CD14-positive monocyte (primary cell): ENCODE measurements around the gene GRM4. TPM values are rescaled to one million over a fixed set of nuclear protein-coding genes. Genes with fewer than 3 reads are reported as not detected.

Experiments used
- DNase-seq, 3 donors: peaks; one replicate each; pipeline ENCODE4 v3.0.0-alpha.2; 2011 to 2022
- H2AFZ ChIP-seq: 2 replicates; pipeline ENCODE4 v1.6.0; 2012; ENCODE audit warnings: mild to moderate bottlenecking, low read depth, low read length, inconsistent platforms; ENCODE audit not compliant: insufficient read depth, poor library complexity, severe bottlenecking
- H3K27ac ChIP-seq, 2 donors: 1 replicate in 1 of 2; 2 replicates in 1 of 2; pipeline ENCODE4 v1.5.1; 2012 to 2013; ENCODE audit warnings: low read length in 2 of 2, control low read depth in 1 of 2, inconsistent platforms in 1 of 2, low read depth in 1 of 2, mild to moderate bottlenecking in 1 of 2
- H3K27me3 ChIP-seq, 2 donors: one replicate each; pipeline versions ENCODE4 v1.6.0 to v1.6.1; 2011 to 2013; ENCODE audit warnings: low read length in 2 of 2; ENCODE audit not compliant: control insufficient read depth in 2 of 2, insufficient read depth in 2 of 2
- H3K36me3 ChIP-seq, 2 donors: replicated peaks in 1 of 2; 1 replicate in 1 of 2; 2 replicates in 1 of 2; pipeline versions ENCODE4 v1.5.1 to v1.6.1; 2012 to 2013; ENCODE audit warnings: low read length in 2 of 2, control low read depth in 1 of 2, inconsistent platforms in 1 of 2, mild to moderate bottlenecking in 1 of 2; ENCODE audit not compliant: insufficient read depth in 2 of 2, control insufficient read depth in 1 of 2
- H3K4me1 ChIP-seq, 2 donors: 1 replicate in 1 of 2; 2 replicates in 1 of 2; pipeline versions ENCODE4 v1.5.1 to v1.6.1; 2012 to 2013; ENCODE audit warnings: low read length in 2 of 2, control low read depth in 1 of 2, inconsistent platforms in 1 of 2, mild to moderate bottlenecking in 1 of 2, moderate library complexity in 1 of 2; ENCODE audit not compliant: insufficient read depth in 2 of 2, control insufficient read depth in 1 of 2
- H3K4me2 ChIP-seq: replicated peaks from 2 replicates; pipeline ENCODE3; 2012; ENCODE audit warnings: low read length, moderate library complexity, mild to moderate bottlenecking; ENCODE audit not compliant: poor library complexity, severe bottlenecking; ENCODE audit errors: extremely low read depth
- H3K4me3 ChIP-seq, 3 experiments: fragments of 200-600 bp in 1 of 3; sonication (generic) in 1 of 3; replicated peaks in 1 of 3; 1 replicate in 2 of 3; 2 replicates in 1 of 3; pipeline ENCODE4 v1.5.1; 2011 to 2013; ENCODE audit warnings: low read length in 3 of 3, mild to moderate bottlenecking in 3 of 3, control low read depth in 2 of 3, low read depth in 2 of 3, inconsistent platforms in 1 of 3, moderate library complexity in 1 of 3
- H3K79me2 ChIP-seq: 2 replicates; pipeline ENCODE4 v1.6.0; 2012; ENCODE audit warnings: mild to moderate bottlenecking, control low read depth, inconsistent platforms, low read length, moderate library complexity; ENCODE audit not compliant: insufficient read depth
- H3K9ac ChIP-seq: 2 replicates; pipeline ENCODE4 v1.6.0; 2017; ENCODE audit warnings: low read length, mild to moderate bottlenecking; ENCODE audit not compliant: insufficient read depth, poor library complexity, severe bottlenecking
- H3K9me3 ChIP-seq, 2 donors: replicated peaks in 1 of 2; 1 replicate in 1 of 2; 2 replicates in 1 of 2; pipeline versions ENCODE4 v1.5.1 to v1.6.1; 2012 to 2013; ENCODE audit warnings: low read length in 2 of 2, control low read depth in 1 of 2; ENCODE audit not compliant: control insufficient read depth in 1 of 2, insufficient read depth in 1 of 2
- H4K20me1 ChIP-seq: 2 replicates; pipeline ENCODE4 v1.6.0; 2012; ENCODE audit warnings: mild to moderate bottlenecking, low read length, control low read depth, moderate library complexity; ENCODE audit not compliant: insufficient read depth
- H3K27ac Mint-ChIP-seq, 7 donors: one replicate each; pipeline ENCODE4 v1.8.0; 2020; ENCODE audit warnings: mild to moderate bottlenecking in 7 of 7, mixed read lengths in 7 of 7, moderate library complexity in 6 of 7, inconsistent platforms in 2 of 7
- H3K27me3 Mint-ChIP-seq, 3 donors: one replicate each; pipeline ENCODE4 v1.8.0; 2021 to 2022; ENCODE audit warnings: low read depth in 3 of 3, mild to moderate bottlenecking in 3 of 3, mixed read lengths in 3 of 3, moderate library complexity in 3 of 3, inconsistent platforms in 1 of 3
- H3K36me3 Mint-ChIP-seq, 2 donors: one replicate each; pipeline ENCODE4 v1.8.0; 2020; ENCODE audit warnings: mixed read lengths in 2 of 2, inconsistent platforms in 1 of 2, mild to moderate bottlenecking in 1 of 2
- H3K4me1 Mint-ChIP-seq: one replicate; pipeline ENCODE4 v1.8.0; 2020; ENCODE audit warnings: mild to moderate bottlenecking, mixed read lengths
- H3K4me3 Mint-ChIP-seq, 2 donors: one replicate each; pipeline ENCODE4 v1.8.0; 2020; ENCODE audit warnings: mild to moderate bottlenecking in 2 of 2, mixed read lengths in 2 of 2, moderate library complexity in 1 of 2
- H3K9me3 Mint-ChIP-seq, 7 donors: one replicate each; pipeline ENCODE4 v1.8.0; 2020 to 2022; ENCODE audit warnings: mixed read lengths in 7 of 7, mild to moderate bottlenecking in 6 of 7, moderate library complexity in 6 of 7, inconsistent platforms in 2 of 7
- CTCF ChIP-seq: fragments of 200-600 bp; IDR thresholded peaks from one replicate; pipeline ENCODE4 v1.8.0; 2022; ENCODE audit warnings: antibody characterized with exemption, mild to moderate bottlenecking
- WGBS: methylation state at CpG from one replicate; pipeline ENCODE4 v1.1.5; 2013; ENCODE audit warnings: missing lambda C conversion rate; ENCODE audit not compliant: insufficient coverage; 5-methylcytosine and 5-hydroxymethylcytosine counted together
- intact Hi-C, 2 donors: fragments of 100-400 bp; cut with micrococcal nuclease; formaldehyde crosslinking; loops; one replicate each; pipeline versions ENCODE4 v1.15.0 to v1.15.1; 2023
- polyA plus RNA-seq, 3 donors: library from polyadenylated mRNA; depleted of rRNA in 1 of 3; unstranded in 2 of 3; stranded (reverse) in 1 of 3; fragments of 300-500 nt in 2 of 3; fragments of >200 nt in 1 of 3; fragmentation: Illumina TruSeq in 2 of 3; gene quantifications; 1 replicate in 2 of 3; 2 replicates in 1 of 3; pipeline ENCODE4 v1.2.3, GENCODE V29; 2012 to 2021

Gene GRM4
- polyA plus RNA-seq, 3 donors, result not detected

DNA sequence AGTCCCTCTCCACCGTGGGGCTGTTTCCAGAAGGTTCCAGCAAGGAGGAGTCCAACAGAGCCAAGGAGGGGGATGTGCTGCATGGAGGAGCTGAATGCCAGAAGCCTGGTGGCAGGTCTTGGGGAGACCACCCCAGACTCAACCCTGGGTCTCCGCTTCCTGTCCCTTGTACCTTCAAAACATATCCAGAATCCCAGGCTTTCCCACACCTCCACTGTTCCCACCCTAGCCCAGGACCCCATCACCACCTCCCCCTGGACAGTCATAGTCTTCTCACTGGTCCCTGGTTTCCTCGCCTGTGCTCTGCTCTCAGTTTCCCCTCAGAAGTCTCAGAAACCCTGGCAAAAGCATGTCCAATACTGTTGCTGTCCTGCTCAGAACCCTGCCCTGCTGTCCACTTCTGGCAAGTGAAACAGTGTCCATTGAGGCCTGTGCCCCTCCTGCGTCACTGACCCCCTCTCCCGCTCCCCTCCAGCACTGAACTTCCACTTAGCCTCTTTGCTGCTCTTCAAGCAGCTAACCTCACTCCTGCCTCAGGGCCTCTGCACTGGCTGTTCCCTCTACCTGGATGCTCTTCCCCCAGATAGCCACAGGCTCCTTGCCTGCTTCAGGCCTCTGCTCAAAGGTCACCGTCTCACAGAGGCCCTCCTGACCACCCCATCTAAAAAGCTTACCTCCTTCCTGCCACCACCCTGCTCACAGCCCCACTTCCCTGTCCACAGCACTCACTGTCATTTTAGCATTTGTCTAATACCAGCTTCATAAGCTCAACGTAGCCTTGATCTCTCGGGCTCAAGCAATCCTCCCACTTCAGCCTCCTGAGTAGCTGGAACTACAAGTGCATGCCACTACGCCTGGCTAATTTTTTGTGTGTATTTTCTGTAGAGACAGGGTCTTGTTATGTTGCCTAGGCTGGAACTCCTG, 169.2 kb downstream of the GRM4 start:
- Histone ChIP-seq H3K9me3 (peaks cover 0 to 6% of the 10 kb centered on the region in 2 donors), H2AFZ (no peak overlapping the region), H3K79me2 (no peaks in the 10 kb centered on the region), H4K20me1 (no peaks in the 10 kb centered on the region), H3K4me2 (no peak overlapping the region), H3K4me3 (no peak overlapping the region), H3K27ac (no peak overlapping the region), H3K27me3 (peaks cover 5 to 26% of the 10 kb centered on the region in 2 donors), H3K4me1 (no peaks in the 10 kb centered on the region), H3K9ac (no peak overlapping the region), H3K36me3 (no peaks in the 10 kb centered on the region)
- DNase-seq, result no peak
- WGBS, result 76% methylated on average over 5 of the region's 9 CpGs
- no peak for TF ChIP-seq CTCF
- Mint-ChIP-seq H3K4me3 (peak overlapping the region in 1 of 2 donors; percentile 26), H3K27me3 (peaks cover 38 to 53% (median 41%) of the 10 kb centered on the region in 3 donors), H3K9me3 (peaks cover 0 to 15% (median 6%) of the 10 kb centered on the region in 7 donors), H3K4me1 (no peaks in the 10 kb centered on the region), H3K27ac (peak overlapping the region in 1 of 7 donors; percentile 59), H3K36me3 (no peaks in the 10 kb centered on the region)
- intact Hi-C loops, result no loop called here

GRCh38 chr6:33975661-33976436, 170.0 kb downstream of the GRM4 start:
- Mint-ChIP-seq H3K27me3 (peaks cover 38 to 59% (median 43%) of the 10 kb centered on the region in 3 donors), H3K4me3 (peak overlapping the region in 1 of 2 donors; percentile 26), H3K27ac (no peak overlapping the region), H3K36me3 (no peaks in the 10 kb centered on the region), H3K4me1 (no peaks in the 10 kb centered on the region), H3K9me3 (peaks cover 0 to 15% (median 8%) of the 10 kb centered on the region in 7 donors)
- no peak for TF ChIP-seq CTCF
- Histone ChIP-seq H3K36me3 (no peaks in the 10 kb centered on the region), H3K4me2 (no peak overlapping the region), H2AFZ (no peak overlapping the region), H4K20me1 (no peaks in the 10 kb centered on the region), H3K27ac (no peak overlapping the region), H3K4me3 (no peak overlapping the region), H3K9me3 (peaks cover 0 to 6% of the 10 kb centered on the region in 2 donors), H3K4me1 (no peaks in the 10 kb centered on the region), H3K9ac (no peak overlapping the region), H3K27me3 (peaks cover 5 to 26% of the 10 kb centered on the region in 2 donors), H3K79me2 (no peaks in the 10 kb centered on the region)
- DNase-seq, result no peak
- intact Hi-C loops, result no loop called here
- 9% methylated on average over 23 of the region's 44 CpGs for WGBS
